CD4-positive, alpha-beta T cell (primary cell): ENCODE measurements around the gene BRD7. TPM values are rescaled to one million over a fixed set of nuclear protein-coding genes. Genes with fewer than 3 reads are reported as not detected.

Source experiments
- ATAC-seq: fragments of 200-7000 bp; cut with Tn5 transposase; one replicate; pipeline ENCODE4 v1.10.0; 2022; ENCODE audit warnings: mild to moderate bottlenecking; ENCODE audit not compliant: poor library complexity
- CTCF ChIA-PET: fragments of 350-600 bp; sonication (Branson Sonifier 250); formaldehyde crosslinking; loops from one replicate; lab custom pipeline; 2021; ENCODE audit warnings: antibody characterized with exemption, inconsistent platforms; lab: Charles Lee
- POLR2A ChIA-PET: fragments of 350-600 bp; sonication (Branson Sonifier 250); formaldehyde crosslinking; loops from one replicate; lab custom pipeline; 2021; ENCODE audit warnings: antibody characterized with exemption, inconsistent platforms; lab: Charles Lee
- DNase-seq, 14 experiments: peaks; one replicate each; pipeline ENCODE4 v3.0.0-alpha.2; 2013 to 2020; ENCODE audit warnings: mixed read lengths in 2 of 14
- H3K27ac ChIP-seq, 2 donors: one replicate each; pipeline versions ENCODE4 v1.5.1 to v1.7.0; 2013; ENCODE audit warnings: low read length in 2 of 2, low read depth in 1 of 2, mild to moderate bottlenecking in 1 of 2
- H3K27me3 ChIP-seq, 2 experiments: 1 replicate in 1 of 2; 2 replicates in 1 of 2; pipeline versions ENCODE4 v1.6.1 to v1.7.0; 2013; ENCODE audit warnings: low read length in 2 of 2, control low read depth in 1 of 2, mild to moderate bottlenecking in 1 of 2, moderate library complexity in 1 of 2; ENCODE audit not compliant: insufficient read depth in 2 of 2, control insufficient read depth in 1 of 2
- H3K36me3 ChIP-seq: one replicate; pipeline ENCODE4 v1.6.1; 2013; ENCODE audit warnings: low read length, control low read depth; ENCODE audit not compliant: insufficient read depth
- H3K4me1 ChIP-seq: one replicate; pipeline ENCODE4 v1.6.1; 2013; ENCODE audit warnings: low read length, control low read depth; ENCODE audit not compliant: insufficient read depth
- H3K4me3 ChIP-seq: one replicate; pipeline ENCODE4 v1.5.1; 2013; ENCODE audit warnings: mild to moderate bottlenecking, low read length, moderate library complexity
- H3K9me3 ChIP-seq, 2 experiments: 1 replicate in 1 of 2; 2 replicates in 1 of 2; pipeline versions ENCODE4 v1.6.1 to v1.7.0; 2013; ENCODE audit warnings: low read length in 2 of 2, mild to moderate bottlenecking in 2 of 2, control low read depth in 1 of 2, moderate library complexity in 1 of 2; ENCODE audit not compliant: control insufficient read depth in 1 of 2, insufficient read depth in 1 of 2
- H3K27ac Mint-ChIP-seq: one replicate; pipeline ENCODE4 v1.8.0; 2020; ENCODE audit warnings: mixed read lengths
- H3K27me3 Mint-ChIP-seq: one replicate; pipeline ENCODE4 v1.8.0; 2021; ENCODE audit warnings: mixed read lengths
- H3K36me3 Mint-ChIP-seq: one replicate; pipeline ENCODE4 v1.8.0; 2021; ENCODE audit warnings: low read depth, mixed read lengths
- H3K4me1 Mint-ChIP-seq: one replicate; pipeline ENCODE4 v1.8.0; 2021; ENCODE audit warnings: low read depth, mixed read lengths
- H3K4me3 Mint-ChIP-seq: one replicate; pipeline ENCODE4 v1.8.0; 2020; ENCODE audit warnings: mild to moderate bottlenecking, mixed read lengths
- H3K9me3 Mint-ChIP-seq: one replicate; pipeline ENCODE4 v1.8.0; 2020; ENCODE audit warnings: mixed read lengths
- intact Hi-C, 2 experiments: fragments of 100-400 bp; cut with DNase I in 1 of 2; cut with micrococcal nuclease in 1 of 2; formaldehyde crosslinking; loops; one replicate each; pipeline versions ENCODE4 v1.15.1 to v1.9.0; 2023 to 2025; cut with DNase I, micrococcal nuclease
- total RNA-seq, 174 experiments: library from RNA in 2 of 174; stranded (reverse) in 2 of 174; gene quantifications; one replicate each; pipeline ENCODE4 v1.2.3 and lab custom pipeline; 2021 to 2026
- TF ChIP-seq, protein P1 (sequence below): fragments of 200-600 bp; IDR thresholded peaks from one replicate; pipeline ENCODE4 v1.8.0; 2022; ENCODE audit warnings: antibody characterized with exemption, mild to moderate bottlenecking

Gene BRD7
- total RNA-seq, 2 experiments from 2014 or later, result 95.4 to 103 TPM

- peak overlapping the region; percentile 62 for H3K4me3 ChIP-seq
- peaks cover 64% of the 10 kb centered on the region for H3K4me1 Mint-ChIP-seq
- H3K27me3 Mint-ChIP-seq, result no peaks in the 10 kb centered on the region
- intact Hi-C loops, result loop anchor here (2.0 to 10.0 kb wide), 6 partner anchors 179 to 375 kb away; partner anchors contain the start of genes CYLD (in 2 of the 2), HEATR3 (in 1 of the 2) and TENT4B (in 1 of the 2)
- H3K4me3 Mint-ChIP-seq, result peak overlapping the region; percentile 94
- ChIA-PET POLR2A (interaction anchor here (0.9 to 1.1 kb wide), 4 partner anchors 8 to 342 kb away, joined by 3 to 7 read pairs (median 3); no protein-coding TSS in a partner anchor), CTCF (interaction anchor here (1.2 to 3.4 kb wide), 6 partner anchors 9 to 438 kb away, joined by 4 to 16 read pairs (median 6); no protein-coding TSS in a partner anchor)
- TF ChIP-seq, protein P1, sequence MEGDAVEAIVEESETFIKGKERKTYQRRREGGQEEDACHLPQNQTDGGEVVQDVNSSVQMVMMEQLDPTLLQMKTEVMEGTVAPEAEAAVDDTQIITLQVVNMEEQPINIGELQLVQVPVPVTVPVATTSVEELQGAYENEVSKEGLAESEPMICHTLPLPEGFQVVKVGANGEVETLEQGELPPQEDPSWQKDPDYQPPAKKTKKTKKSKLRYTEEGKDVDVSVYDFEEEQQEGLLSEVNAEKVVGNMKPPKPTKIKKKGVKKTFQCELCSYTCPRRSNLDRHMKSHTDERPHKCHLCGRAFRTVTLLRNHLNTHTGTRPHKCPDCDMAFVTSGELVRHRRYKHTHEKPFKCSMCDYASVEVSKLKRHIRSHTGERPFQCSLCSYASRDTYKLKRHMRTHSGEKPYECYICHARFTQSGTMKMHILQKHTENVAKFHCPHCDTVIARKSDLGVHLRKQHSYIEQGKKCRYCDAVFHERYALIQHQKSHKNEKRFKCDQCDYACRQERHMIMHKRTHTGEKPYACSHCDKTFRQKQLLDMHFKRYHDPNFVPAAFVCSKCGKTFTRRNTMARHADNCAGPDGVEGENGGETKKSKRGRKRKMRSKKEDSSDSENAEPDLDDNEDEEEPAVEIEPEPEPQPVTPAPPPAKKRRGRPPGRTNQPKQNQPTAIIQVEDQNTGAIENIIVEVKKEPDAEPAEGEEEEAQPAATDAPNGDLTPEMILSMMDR, result no peak
- no peak for DNase-seq
- no peak overlapping the region for H3K27ac ChIP-seq
- H3K36me3 ChIP-seq, result peaks cover 37% of the 10 kb centered on the region
- ATAC-seq, result no peak
- peaks cover 28% of the 10 kb centered on the region for H3K4me1 ChIP-seq
- no peaks in the 10 kb centered on the region for H3K9me3 ChIP-seq
- peak overlapping the region; percentile 88 for H3K27ac Mint-ChIP-seq
- H3K36me3 Mint-ChIP-seq, result peaks cover 54% of the 10 kb centered on the region
- no peaks in the 10 kb centered on the region for H3K27me3 ChIP-seq
- no peaks in the 10 kb centered on the region for H3K9me3 Mint-ChIP-seq
These were observed 895 bp downstream of the BRD7 start for GRCh38 chr16:50367777-50368409.

DNA sequence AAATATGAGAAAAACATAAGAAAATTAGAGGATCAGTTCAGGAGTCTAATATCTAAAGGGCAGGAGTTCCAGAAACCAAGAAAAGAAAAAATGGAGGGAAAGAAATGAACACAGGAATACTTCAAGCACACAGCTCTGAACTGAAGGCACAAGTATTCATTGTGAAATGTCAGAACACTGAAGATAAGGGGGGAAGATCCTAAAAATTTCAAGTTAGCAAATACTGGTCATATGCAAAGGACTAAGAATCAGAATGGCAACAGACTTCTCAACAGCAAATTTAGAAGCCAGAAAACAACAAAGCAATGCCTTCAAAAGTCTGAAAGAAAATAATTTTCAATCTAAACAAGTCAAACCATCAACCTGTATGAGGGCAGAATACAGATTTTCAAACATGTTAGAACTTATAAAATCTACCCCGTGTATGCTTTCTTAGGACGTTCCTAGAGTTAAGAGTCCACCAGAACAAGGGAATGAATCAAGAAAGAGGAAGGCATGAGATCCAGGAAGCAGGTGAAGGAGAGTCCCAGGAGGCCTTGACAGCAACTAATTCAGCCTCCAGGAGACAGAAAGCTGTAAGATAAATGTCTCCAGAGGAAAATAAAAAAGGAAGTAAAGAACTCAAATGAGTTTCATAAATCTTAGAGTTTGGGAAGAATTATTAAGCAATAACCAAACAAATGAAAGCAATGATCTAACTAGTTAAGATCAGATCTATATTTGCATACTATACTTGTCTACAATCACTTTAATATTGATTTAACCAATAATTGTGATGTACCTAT is 2.8 kb downstream of the BRD7 start:
- ATAC-seq, result no peak
- H3K9me3 ChIP-seq, result no peaks in the 10 kb centered on the region
- no peak overlapping the region for H3K27ac ChIP-seq
- TF ChIP-seq, protein P1, result no peak
- H3K4me1 Mint-ChIP-seq, result peaks cover 84% of the 10 kb centered on the region
- peaks cover 48% of the 10 kb centered on the region for H3K36me3 ChIP-seq
- H3K4me1 ChIP-seq, result peaks cover 31% of the 10 kb centered on the region
- DNase-seq, result no peak
- H3K27me3 Mint-ChIP-seq, result no peaks in the 10 kb centered on the region
- H3K4me3 Mint-ChIP-seq, result peak overlapping the region; percentile 94
- H3K9me3 Mint-ChIP-seq, result no peaks in the 10 kb centered on the region
- H3K36me3 Mint-ChIP-seq, result peaks cover 71% of the 10 kb centered on the region
- ChIA-PET CTCF (interaction anchor here (1.7 to 3.4 kb wide), 3 partner anchors 11 to 39 kb away, joined by 5 to 14 read pairs (median 7); no protein-coding TSS in a partner anchor), POLR2A (interaction anchor here (1.0 to 1.1 kb wide), 3 partner anchors 39 to 440 kb away, joined by 3 read pairs; no protein-coding TSS in a partner anchor)
- H3K4me3 ChIP-seq, result no peak overlapping the region
- peak overlapping the region; percentile 54 for H3K27ac Mint-ChIP-seq
- H3K27me3 ChIP-seq, result no peaks in the 10 kb centered on the region
- intact Hi-C loops, result loop anchor here in 1 of 2 experiments (5.0 to 10.0 kb wide), 2 partner anchors 301 to 376 kb away; partner anchors contain the start of genes CYLD and HEATR3

GRCh38 chr16:50363656-50364055 is 5.1 kb downstream of the BRD7 start:
- H3K4me1 Mint-ChIP-seq, result peaks cover 95% of the 10 kb centered on the region
- Histone ChIP-seq H3K4me3 (no peak overlapping the region), H3K27ac (no peak overlapping the region), H3K27me3 (no peaks in the 10 kb centered on the region), H3K36me3 (peaks cover 61% of the 10 kb centered on the region), H3K4me1 (peaks cover 24% of the 10 kb centered on the region), H3K9me3 (no peaks in the 10 kb centered on the region)
- peaks cover 87% of the 10 kb centered on the region for H3K36me3 Mint-ChIP-seq
- ATAC-seq, result no peak
- ChIA-PET CTCF (no interaction called here), POLR2A (no interaction called here)
- H3K27ac Mint-ChIP-seq, result peak overlapping the region; percentile 54
- intact Hi-C loops, result loop anchor here in 1 of 2 experiments (10.0 kb wide), 1 partner anchor 299 kb away; the partner anchor contains the start of gene HEATR3
- no peaks in the 10 kb centered on the region for H3K27me3 Mint-ChIP-seq
- TF ChIP-seq, protein P1, result no peak
- H3K4me3 Mint-ChIP-seq, result no peak overlapping the region
- no peak for DNase-seq
- H3K9me3 Mint-ChIP-seq, result no peaks in the 10 kb centered on the region
